Lung (tissue), 12 donors: ENCODE results near the gene GALNT2. TPM values are rescaled to one million over a fixed set of nuclear protein-coding genes. Genes with fewer than 3 reads are reported as not detected.

Experiments
- ATAC-seq: fragments of 200-7000 bp; cut with Tn5 transposase; one replicate; pipeline ENCODE4 v1.9.1; 2020; ENCODE audit warnings: moderate number of reproducible peaks; ENCODE audit not compliant: insufficient read depth, low FRiP score
- DNase-seq, 3 donors: peaks; one replicate each; pipeline ENCODE4 v3.0.0-alpha.2; 2013 to 2017
- H3K27ac ChIP-seq, 2 donors: one replicate each; pipeline ENCODE4 v1.5.1; 2013; ENCODE audit warnings: mild to moderate bottlenecking in 2 of 2, moderate library complexity in 2 of 2, control low read depth in 1 of 2, inconsistent platforms in 1 of 2, low read depth in 1 of 2, low read length in 1 of 2
- H3K27me3 ChIP-seq, 3 donors: one replicate each; pipeline ENCODE4 v1.5.1; 2013; ENCODE audit warnings: low read length in 2 of 3; ENCODE audit not compliant: control insufficient read depth in 3 of 3, insufficient read depth in 3 of 3
- H3K36me3 ChIP-seq, 4 donors: one replicate each; pipeline ENCODE4 v1.5.1; 2013; ENCODE audit warnings: low read length in 4 of 4, mild to moderate bottlenecking in 1 of 4, moderate library complexity in 1 of 4; ENCODE audit not compliant: control insufficient read depth in 4 of 4, insufficient read depth in 4 of 4
- H3K4me1 ChIP-seq, 5 donors: one replicate each; pipeline ENCODE4 v1.5.1; 2013; ENCODE audit warnings: low read length in 5 of 5, mild to moderate bottlenecking in 2 of 5, moderate library complexity in 1 of 5; ENCODE audit not compliant: control insufficient read depth in 5 of 5, insufficient read depth in 5 of 5
- H3K4me3 ChIP-seq: one replicate; pipeline ENCODE4 v1.5.1; 2013; ENCODE audit warnings: mild to moderate bottlenecking, control low read depth, moderate library complexity
- H3K9ac ChIP-seq, 2 donors: one replicate each; pipeline ENCODE4 v1.5.1; 2013; ENCODE audit warnings: low read length in 2 of 2, control low read depth in 1 of 2; ENCODE audit not compliant: insufficient read depth in 1 of 2
- H3K9me3 ChIP-seq, 4 donors: one replicate each; pipeline ENCODE4 v1.5.1; 2013; ENCODE audit warnings: low read length in 3 of 4, mild to moderate bottlenecking in 1 of 4, moderate library complexity in 1 of 4; ENCODE audit not compliant: control insufficient read depth in 4 of 4, insufficient read depth in 3 of 4
- CTCF ChIP-seq: IDR thresholded peaks from 2 replicates; pipeline ENCODE4 v1.5.1; 2012; ENCODE audit warnings: mild to moderate bottlenecking; ENCODE audit errors: control extremely low read depth, extremely low read depth
- WGBS, 2 donors: extraction: QIAGEN DNeasy Blood & Tissue Kit; methylation state at CpG; one replicate each; pipeline ENCODE4 v1.1.7; 2013; 5-methylcytosine and 5-hydroxymethylcytosine counted together
- polyA plus RNA-seq, 2 donors: library from polyadenylated mRNA; stranded (reverse); fragments of 200-250 nt; gene quantifications; one replicate each; pipeline ENCODE4 v1.2.1, GENCODE V29; 2013
- total RNA-seq, 2 donors: library from RNA; depleted of rRNA in 1 of 2; stranded (reverse); fragments of >200 nt in 1 of 2; gene quantifications; one replicate each; pipeline ENCODE4 v1.2.1, GENCODE V29; 2014 to 2021
- donor health status: control.
- donor health status: control.
- donor health status: Bipolar disorder and iron deficiency.
- donor health status: healthy.
- donor health status: DM: yes; HTN: yes; CAD: no.

GALNT2 gene
- total and polyA plus RNA-seq, 4 donors = 23.1 to 101 (median 58.9) TPM

- Histone ChIP-seq H3K36me3 (no peaks in the 10 kb centered on the region), H3K27me3 (no peaks in the 10 kb centered on the region), H3K27ac (peak overlapping the region; percentile 49 to 88), H3K4me3 (no peak overlapping the region), H3K9ac (no peak overlapping the region), H3K9me3 (no peaks in the 10 kb centered on the region), H3K4me1 (peaks cover 6 to 19% (median 17%) of the 10 kb centered on the region in 5 donors)
- WGBS, 2 donors = 40 to 49% methylated on average over 10 of the region's 10 CpGs
- no peak for TF ChIP-seq CTCF
- ATAC-seq = peak; percentile 47
- no peak for DNase-seq
Measured at GRCh38 chr1:230105754-230106625, 39.0 kb downstream of the GALNT2 start.

DNA sequence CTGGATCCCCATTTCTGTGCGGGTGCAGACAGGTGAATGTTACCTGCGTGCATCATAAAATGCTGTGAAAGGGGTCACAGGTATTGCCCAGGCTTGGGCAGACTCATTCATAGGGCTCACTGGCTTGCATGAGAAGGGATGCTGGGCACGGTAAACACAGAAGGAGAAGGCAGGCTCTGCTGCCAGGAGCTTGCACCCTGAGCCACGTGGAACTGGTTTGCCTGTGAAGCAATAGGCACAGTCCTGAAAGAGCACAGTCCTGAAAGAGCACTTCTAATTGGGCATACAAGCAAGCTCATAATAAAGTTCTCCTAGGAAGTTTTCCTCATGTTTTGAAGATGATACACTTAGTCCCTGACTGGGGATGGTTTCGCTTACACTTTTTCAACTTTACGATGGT, 40.9 kb downstream of the GALNT2 start:
- Histone ChIP-seq H3K36me3 (no peaks in the 10 kb centered on the region), H3K27ac (no peak overlapping the region), H3K4me1 (peaks cover 13 to 34% (median 20%) of the 10 kb centered on the region in 5 donors), H3K4me3 (no peak overlapping the region), H3K9me3 (no peaks in the 10 kb centered on the region), H3K9ac (no peak overlapping the region), H3K27me3 (no peaks in the 10 kb centered on the region)
- DNase-seq (no peak), ATAC-seq (no peak)
- no peak for TF ChIP-seq CTCF
- 79 to 89% methylated on average over 6 of the region's 6 CpGs for WGBS, 2 donors

DNA sequence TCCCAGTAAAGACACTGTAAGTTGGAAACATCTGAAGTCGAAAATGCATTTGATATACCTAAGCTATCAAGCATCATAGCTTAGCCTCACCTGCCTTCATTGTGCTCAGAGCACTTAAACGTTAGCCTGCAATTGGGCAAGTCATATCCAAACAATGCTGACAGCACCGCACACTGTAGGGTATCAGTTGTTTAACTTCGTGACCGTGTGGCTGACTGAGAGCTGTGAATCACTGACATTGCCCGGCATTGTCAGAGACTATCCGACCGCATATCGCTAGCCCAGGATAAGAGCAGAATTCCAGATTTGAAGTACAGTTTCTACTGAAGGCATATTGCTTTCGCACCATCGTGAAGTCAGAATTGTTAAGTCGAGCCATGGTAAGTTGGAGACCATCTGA, 41.5 kb downstream of the GALNT2 start:
- WGBS, 2 donors = 93 to 97% methylated on average over 12 of the region's 12 CpGs

More for the DNA sequence above, 41.5 kb downstream of the GALNT2 start:
- no peaks in the 10 kb centered on the region for H3K9me3 ChIP-seq
- TF ChIP-seq CTCF = no peak
- no peaks in the 10 kb centered on the region for H3K27me3 ChIP-seq
- H3K4me3 ChIP-seq = no peak overlapping the region
- DNase-seq = no peak
- H3K4me1 ChIP-seq = peaks cover 14 to 39% (median 23%) of the 10 kb centered on the region in 5 donors
- no peaks in the 10 kb centered on the region for H3K36me3 ChIP-seq
- no peak overlapping the region for H3K9ac ChIP-seq
- ATAC-seq = no peak
- H3K27ac ChIP-seq = no peak overlapping the region
